ENCODE results near the gene TMPRSS13. TPM values are rescaled to one million over a fixed set of nuclear protein-coding genes. Genes with fewer than 3 reads are reported as not detected.

Gene TMPRSS13
- polyA plus RNA-seq, 2 of the 4 experiments (the other 2 are of a cell fraction) = not detected

DNA sequence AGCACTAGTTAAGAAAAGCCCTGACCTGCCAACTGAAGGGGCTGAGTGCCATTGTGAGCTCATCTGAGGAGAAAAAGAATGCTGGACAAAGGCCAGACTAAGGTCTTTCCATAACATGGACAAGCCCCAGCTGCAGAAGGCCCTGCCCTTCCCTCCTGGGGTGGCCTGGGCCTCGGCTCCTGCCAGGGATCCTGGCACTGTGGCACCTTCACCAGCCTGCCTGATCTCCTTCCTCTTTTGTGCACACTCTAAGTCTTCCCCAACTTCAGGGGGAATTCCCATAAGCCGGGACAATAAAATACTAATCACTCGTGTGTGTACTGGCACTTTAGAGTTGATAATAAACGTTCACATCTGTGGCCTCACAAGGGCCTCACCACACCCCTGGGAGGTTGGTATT is 9.9 kb downstream of the TMPRSS13 start:
- CTCF ChIA-PET = interaction anchor here (0.8 to 3.2 kb wide), 5 partner anchors 9 to 134 kb away, joined by 3 to 10 read pairs (median 3); no protein-coding TSS in a partner anchor
- H3K9me3 ChIP-seq = no peaks in the 10 kb centered on the region
- H3K27ac ChIP-seq = no peak overlapping the region
- ATAC-seq (no peak), FAIRE-seq (no peak), DNase-seq (ENCODE audit: low read depth in 1 of 2, low spot score in 1 of 2) (no peak)
- POLR2A ChIA-PET = no interaction called here
- TF ChIP-seq HOXA7 (CRISPR knock-in tag; IDR thresholded peaks at IDR 0.05) (no peak), ZSCAN20 (CRISPR knock-in tag; IDR thresholded peaks at IDR 0.05) (no peak), HOXB5 (CRISPR knock-in tag; IDR thresholded peaks at IDR 0.05) (no peak), KDM5A (IDR thresholded peaks at IDR 0.05) (no peak), CHD2 (IDR thresholded peaks at IDR 0.05; ENCODE audit: low read length, partially characterized antibody) (no peak), RCOR1 (IDR thresholded peaks at IDR 0.05; ENCODE audit: low read depth, low read length) (no peak), EHF (CRISPR knock-in tag; IDR thresholded peaks at IDR 0.05) (no peak), JUNB (IDR thresholded peaks at IDR 0.05) (no peak), KDM1A (IDR thresholded peaks at IDR 0.05; ENCODE audit: low read depth) (no peak), POLR2A (IDR thresholded peaks at IDR 0.05; ENCODE audit: low read length) (no peak), HOXB13 (CRISPR knock-in tag; IDR thresholded peaks at IDR 0.05; ENCODE audit: low read depth) (no peak), NFE2L2 (conservative IDR thresholded peaks at IDR 0.05; ENCODE audit: low read length) (no peak), ZC3H11A (IDR thresholded peaks at IDR 0.05) (no peak), MYC (IDR thresholded peaks at IDR 0.05; ENCODE audit: borderline replicate concordance, low read length) (no peak), CBX8 (IDR thresholded peaks at IDR 0.05) (no peak), NPAS2 (CRISPR knock-in tag; IDR thresholded peaks at IDR 0.05; ENCODE audit: borderline replicate concordance) (no peak)
- TF ChIP-seq, protein P1, sequence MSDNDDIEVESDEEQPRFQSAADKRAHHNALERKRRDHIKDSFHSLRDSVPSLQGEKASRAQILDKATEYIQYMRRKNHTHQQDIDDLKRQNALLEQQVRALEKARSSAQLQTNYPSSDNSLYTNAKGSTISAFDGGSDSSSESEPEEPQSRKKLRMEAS (IDR thresholded peaks at IDR 0.05) = no peak
- TF ChIP-seq, protein P2, sequence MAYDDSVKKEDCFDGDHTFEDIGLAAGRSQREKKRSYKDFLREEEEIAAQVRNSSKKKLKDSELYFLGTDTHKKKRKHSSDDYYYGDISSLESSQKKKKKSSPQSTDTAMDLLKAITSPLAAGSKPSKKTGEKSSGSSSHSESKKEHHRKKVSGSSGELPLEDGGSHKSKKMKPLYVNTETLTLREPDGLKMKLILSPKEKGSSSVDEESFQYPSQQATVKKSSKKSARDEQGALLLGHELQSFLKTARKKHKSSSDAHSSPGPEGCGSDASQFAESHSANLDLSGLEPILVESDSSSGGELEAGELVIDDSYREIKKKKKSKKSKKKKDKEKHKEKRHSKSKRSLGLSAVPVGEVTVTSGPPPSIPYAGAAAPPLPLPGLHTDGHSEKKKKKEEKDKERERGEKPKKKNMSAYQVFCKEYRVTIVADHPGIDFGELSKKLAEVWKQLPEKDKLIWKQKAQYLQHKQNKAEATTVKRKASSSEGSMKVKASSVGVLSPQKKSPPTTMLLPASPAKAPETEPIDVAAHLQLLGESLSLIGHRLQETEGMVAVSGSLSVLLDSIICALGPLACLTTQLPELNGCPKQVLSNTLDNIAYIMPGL (CRISPR knock-in tag; IDR thresholded peaks at IDR 0.05; ENCODE audit: borderline replicate concordance) = no peak
- no peak overlapping the region for H3K4me2 ChIP-seq
- no peaks in the 10 kb centered on the region for H3K4me1 ChIP-seq
- H3K4me3 ChIP-seq = no peak overlapping the region
- 29% methylated on average over 4 of the region's 4 CpGs for WGBS (ENCODE audit: missing lambda C conversion rate)

DNA sequence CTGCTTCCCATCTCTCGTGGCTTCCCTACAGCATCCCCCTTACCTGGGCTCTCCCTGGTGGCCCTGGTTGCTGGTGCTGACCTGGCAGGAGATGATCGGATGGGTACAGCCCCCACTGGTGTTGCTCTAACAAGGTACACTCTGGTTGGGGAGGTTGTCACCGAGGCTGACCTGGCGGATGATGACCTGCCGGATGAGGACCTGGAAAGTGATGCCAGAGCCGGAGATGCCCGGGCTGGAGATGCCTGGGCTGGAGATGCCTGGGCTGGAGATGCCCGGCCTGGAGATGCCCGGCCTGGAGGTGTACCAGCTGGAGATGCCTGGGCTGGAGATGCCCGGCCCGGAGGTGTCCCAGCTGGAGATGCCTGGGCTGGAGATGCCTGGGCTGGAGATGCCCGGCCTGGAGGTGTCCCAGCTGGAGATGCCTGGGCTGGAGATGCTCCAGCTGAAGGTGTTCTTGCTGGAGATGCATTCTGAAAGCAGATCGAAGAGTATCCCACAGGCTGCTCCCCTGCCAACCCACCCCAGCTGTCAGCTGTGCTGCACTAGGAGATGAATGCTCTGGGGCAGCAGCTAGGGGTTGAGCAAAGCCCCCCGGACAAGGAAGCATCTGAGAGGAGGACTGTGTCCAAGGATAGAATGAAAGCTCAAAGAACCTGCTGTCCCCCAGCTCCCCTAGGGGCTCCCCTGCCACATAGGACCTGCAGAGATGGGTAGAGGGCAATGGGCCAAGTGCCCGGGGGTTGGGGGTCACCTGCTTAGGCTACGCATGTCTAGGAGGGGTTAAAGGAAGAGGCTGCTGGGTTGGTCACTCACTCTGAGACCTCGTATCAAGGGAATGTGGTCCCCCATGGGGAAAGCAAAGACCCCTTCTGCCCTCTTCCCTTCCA is 10.6 kb downstream of the TMPRSS13 start:
- POLR2A ChIA-PET = no interaction called here
- H3K27ac ChIP-seq = no peak overlapping the region
- no peak overlapping the region for H3K4me3 ChIP-seq
- H3K4me2 ChIP-seq = no peak overlapping the region
- CTCF ChIA-PET = interaction anchor here (0.8 to 3.2 kb wide), 3 partner anchors 9 to 135 kb away, joined by 3 to 10 read pairs (median 3); no protein-coding TSS in a partner anchor
- ATAC-seq = no peak
- TF ChIP-seq TP53 (CRISPR knock-in tag; IDR thresholded peaks at IDR 0.05) (no peak), KDM5A (IDR thresholded peaks at IDR 0.05) (no peak), CHD4 (IDR thresholded peaks at IDR 0.05; ENCODE audit: borderline replicate concordance) (no peak), JUNB (IDR thresholded peaks at IDR 0.05) (no peak), JUN (IDR thresholded peaks at IDR 0.05) (no peak), MYC (IDR thresholded peaks at IDR 0.05; ENCODE audit: borderline replicate concordance, low read length) (no peak), EP300 (IDR thresholded peaks at IDR 0.05) (no peak), POLR2A (IDR thresholded peaks at IDR 0.05; ENCODE audit: low read length) (no peak), CBX8 (IDR thresholded peaks at IDR 0.05) (no peak), FOSB (CRISPR knock-in tag; IDR thresholded peaks at IDR 0.05) (no peak), KDM1A (IDR thresholded peaks at IDR 0.05; ENCODE audit: low read depth) (no peak)
- TF ChIP-seq, protein P3, sequence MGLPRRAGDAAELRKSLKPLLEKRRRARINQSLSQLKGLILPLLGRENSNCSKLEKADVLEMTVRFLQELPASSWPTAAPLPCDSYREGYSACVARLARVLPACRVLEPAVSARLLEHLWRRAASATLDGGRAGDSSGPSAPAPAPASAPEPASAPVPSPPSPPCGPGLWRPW (IDR thresholded peaks at IDR 0.05) = no peak
- TF ChIP-seq, protein P4, sequence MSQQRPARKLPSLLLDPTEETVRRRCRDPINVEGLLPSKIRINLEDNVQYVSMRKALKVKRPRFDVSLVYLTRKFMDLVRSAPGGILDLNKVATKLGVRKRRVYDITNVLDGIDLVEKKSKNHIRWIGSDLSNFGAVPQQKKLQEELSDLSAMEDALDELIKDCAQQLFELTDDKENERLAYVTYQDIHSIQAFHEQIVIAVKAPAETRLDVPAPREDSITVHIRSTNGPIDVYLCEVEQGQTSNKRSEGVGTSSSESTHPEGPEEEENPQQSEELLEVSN (IDR thresholded peaks at IDR 0.05; ENCODE audit: borderline replicate concordance, low read depth) = no peak
- DNase-seq (ENCODE audit: low read depth in 1 of 2, low spot score in 1 of 2) = no peak
- H3K9me3 ChIP-seq = no peaks in the 10 kb centered on the region
- H3K4me1 ChIP-seq = no peaks in the 10 kb centered on the region
- 37% methylated on average over 5 of the region's 17 CpGs for WGBS (ENCODE audit: missing lambda C conversion rate)
- FAIRE-seq = no peak

Measured in A549 (cell line).